ENCODE measurements around the gene BLVRA. TPM values are rescaled to one million over a fixed set of nuclear protein-coding genes. Genes with fewer than 3 reads are reported as not detected.

The BLVRA gene
- total RNA-seq, 1 experiment from 2014 or later = 40.7 TPM

DNA sequence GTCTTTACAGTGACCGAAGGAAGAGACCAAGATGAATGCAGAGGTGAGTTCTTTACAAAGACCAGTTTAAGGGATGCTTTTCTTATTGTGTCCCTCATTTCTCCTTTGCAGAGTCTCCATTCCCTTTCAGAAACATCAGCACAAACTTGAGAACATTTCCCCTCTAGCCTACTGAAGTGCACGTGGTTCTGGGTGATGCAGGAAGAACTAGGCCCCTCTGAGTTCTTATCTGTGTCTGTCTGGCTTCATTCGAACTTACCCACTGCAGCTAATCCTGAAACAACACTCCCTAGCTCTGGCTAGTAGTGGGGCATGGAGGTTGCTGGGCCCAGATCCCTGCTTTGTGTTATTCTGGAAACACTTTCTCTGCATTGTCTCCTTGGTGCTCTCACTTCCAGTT, 12.6 kb downstream of the BLVRA start:
- WGBS (ENCODE audit: extremely low coverage, insufficient read length, low lambda C conversion rate) = no CpG with 5 or more reads among the region's 3 CpGs
- no peak overlapping the region for H3T11ph ChIP-seq (ENCODE audit: low read length)
- no peak overlapping the region for H3K27ac ChIP-seq (ENCODE audit: insufficient read length, low read depth, low read length)
- H3K79me2 ChIP-seq (ENCODE audit: insufficient read depth, low read length) = no peaks in the 10 kb centered on the region
- H3K9me3 ChIP-seq (ENCODE audit: control insufficient read depth, low read depth, low read length) = no peaks in the 10 kb centered on the region
- H3K9me3 Mint-ChIP-seq = peaks cover 6 to 8% of the 10 kb centered on the region in 2 experiments; a peak in 3 of 5 replicates
- no peak overlapping the region for H3K4ac ChIP-seq (ENCODE audit: low read depth, low read length)
- H2BK15ac ChIP-seq (ENCODE audit: low read depth, low read length) = no peak overlapping the region
- H3K27me3 ChIP-seq (ENCODE audit: insufficient read depth, low read length) = no peaks in the 10 kb centered on the region
- no peak overlapping the region for H4K5ac ChIP-seq (ENCODE audit: insufficient read length, low read depth, low read length)
- no peak overlapping the region for H2BK5ac ChIP-seq (ENCODE audit: insufficient read length, low read length)
- no peak for DNase-seq
- peak overlapping the region in 1 of 3 experiments; percentile 15; a peak in 1 of 7 replicates for H3K27ac Mint-ChIP-seq
- H3K14ac ChIP-seq (ENCODE audit: insufficient read depth, low read length) = no peak overlapping the region
- peak overlapping the region; percentile 84 for H2BK20ac ChIP-seq (ENCODE audit: low read depth, low read length, poor library complexity, severe bottlenecking)
- H2BK120ac ChIP-seq (ENCODE audit: low read depth, low read length, poor library complexity, severe bottlenecking) = no peak overlapping the region
- TF ChIP-seq, protein P1, sequence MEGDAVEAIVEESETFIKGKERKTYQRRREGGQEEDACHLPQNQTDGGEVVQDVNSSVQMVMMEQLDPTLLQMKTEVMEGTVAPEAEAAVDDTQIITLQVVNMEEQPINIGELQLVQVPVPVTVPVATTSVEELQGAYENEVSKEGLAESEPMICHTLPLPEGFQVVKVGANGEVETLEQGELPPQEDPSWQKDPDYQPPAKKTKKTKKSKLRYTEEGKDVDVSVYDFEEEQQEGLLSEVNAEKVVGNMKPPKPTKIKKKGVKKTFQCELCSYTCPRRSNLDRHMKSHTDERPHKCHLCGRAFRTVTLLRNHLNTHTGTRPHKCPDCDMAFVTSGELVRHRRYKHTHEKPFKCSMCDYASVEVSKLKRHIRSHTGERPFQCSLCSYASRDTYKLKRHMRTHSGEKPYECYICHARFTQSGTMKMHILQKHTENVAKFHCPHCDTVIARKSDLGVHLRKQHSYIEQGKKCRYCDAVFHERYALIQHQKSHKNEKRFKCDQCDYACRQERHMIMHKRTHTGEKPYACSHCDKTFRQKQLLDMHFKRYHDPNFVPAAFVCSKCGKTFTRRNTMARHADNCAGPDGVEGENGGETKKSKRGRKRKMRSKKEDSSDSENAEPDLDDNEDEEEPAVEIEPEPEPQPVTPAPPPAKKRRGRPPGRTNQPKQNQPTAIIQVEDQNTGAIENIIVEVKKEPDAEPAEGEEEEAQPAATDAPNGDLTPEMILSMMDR (conservative IDR thresholded peaks at IDR 0.05) = no peak
- no peak overlapping the region for H4K91ac ChIP-seq (ENCODE audit: insufficient read length, low read depth, low read length)
- H3K36me3 Mint-ChIP-seq (ENCODE audit: insufficient read depth in 1 of 3, low read depth in 3 of 3) = peaks cover 9 to 21% (median 10%) of the 10 kb centered on the region in 3 experiments; a peak in 6 of 7 replicates
- H3K23me2 ChIP-seq (ENCODE audit: insufficient read length, low read depth, low read length, poor library complexity, severe bottlenecking) = no peaks in the 10 kb centered on the region
- no peak overlapping the region for H3K4me2 ChIP-seq (ENCODE audit: insufficient read depth, insufficient read length, low read length)
- no peaks in the 10 kb centered on the region for H3K4me1 ChIP-seq (ENCODE audit: insufficient read depth, low read length)
- no peak overlapping the region for H2AFZ ChIP-seq (ENCODE audit: low read length)
- no peak overlapping the region for H4K8ac ChIP-seq (replicated peaks; ENCODE audit: insufficient read length, low read depth, low read length)
- H3K27me3 Mint-ChIP-seq (ENCODE audit: low read depth) = no peaks in the 10 kb centered on the region; the same call in 1 of the 2 replicates
- no peak overlapping the region for H3K4me3 Mint-ChIP-seq
- no peak overlapping the region for H2AK5ac ChIP-seq (ENCODE audit: insufficient read length, low read length)
- no peak overlapping the region for H3K56ac ChIP-seq (ENCODE audit: insufficient read length, low read depth, low read length)
- no peak overlapping the region for H2BK12ac ChIP-seq (ENCODE audit: insufficient read length, low read depth, low read length)
- H4K20me1 ChIP-seq (ENCODE audit: control insufficient read depth, insufficient read depth, insufficient read length) = no peaks in the 10 kb centered on the region
- no peaks in the 10 kb centered on the region for H3K79me1 ChIP-seq (ENCODE audit: insufficient read depth, low read depth, low read length, poor library complexity, severe bottlenecking)
- no peak overlapping the region for H3K23ac ChIP-seq (ENCODE audit: insufficient read length, low read depth, low read length)
- no peak overlapping the region for H3K9ac ChIP-seq (ENCODE audit: extremely low read depth, insufficient read length, low read length)
- H3K18ac ChIP-seq (ENCODE audit: insufficient read length, low read depth, low read length) = no peak overlapping the region
- H3K4me1 Mint-ChIP-seq = peaks cover 0 to 14% of the 10 kb centered on the region in 2 experiments; a peak in 2 of 4 replicates

Measured in H9 (cell line).